GM12878 (cell line): Measurements from ENCODE around the gene NEB. TPM values are rescaled to one million over a fixed set of nuclear protein-coding genes. Genes with fewer than 3 reads are reported as not detected.

ENCODE experiments used
- ATAC-seq: fragments of 200-7000 bp; cut with Tn5 transposase; 3 replicates; pipeline ENCODE4 v1.9.1; 2020; ENCODE audit warnings: mild to moderate bottlenecking, moderate library complexity
- BruUV-seq: library from RNA; stranded (reverse); fragments of 400-500 nt; replicated peaks from 2 replicates; lab custom pipeline; 2021; lab: Mats Ljungman, UMichigan
- CTCF ChIA-PET: fragments of 300-600 bp; sonication (Branson Sonifier 250); formaldehyde crosslinking; extraction: SDS; loops from one replicate; lab custom pipeline; 2021; ENCODE audit warnings: inconsistent platforms; lab: Yijun Ruan, JAX
- POLR2A ChIA-PET: fragments of 350-600 bp; formaldehyde crosslinking; extraction: SDS; loops from one replicate; lab custom pipeline; 2021; ENCODE audit warnings: inconsistent platforms; lab: Charles Lee
- RAD21 ChIA-PET: fragments of 300-600 bp; sonication (Branson Sonifier 250); formaldehyde crosslinking; loops from one replicate; lab custom pipeline; 2023; ENCODE audit warnings: antibody characterized with exemption; ENCODE audit not compliant: unreplicated experiment; lab: Charles Lee
- SMC1A ChIA-PET: fragments of 300-600 bp; sonication (Branson Sonifier 250); formaldehyde crosslinking; loops from one replicate; lab custom pipeline; 2023; ENCODE audit not compliant: unreplicated experiment, uncharacterized antibody; lab: Charles Lee
- DNase-seq: peaks from one replicate; pipeline ENCODE4 v3.0.0-alpha.2; 2011; ENCODE audit warnings: low read depth, low spot score
- FAIRE-seq: peaks from 3 replicates; lab custom pipeline; 2011; peaks lifted over from hg19 to GRCh38; lab: Jason Lieb, UNC
- H2AFZ ChIP-seq: 2 replicates; pipeline ENCODE4 v1.6.0; 2011; ENCODE audit warnings: low read depth, low read length, control low read depth; ENCODE audit not compliant: control insufficient read depth
- H3K27ac ChIP-seq: 2 replicates; pipeline ENCODE4 v1.5.1; 2011; ENCODE audit warnings: control low read depth; ENCODE audit not compliant: control insufficient read depth, insufficient read depth
- H3K27me3 ChIP-seq, 2 experiments: replicated peaks in 1 of 2; 2 replicates each; pipeline versions ENCODE4 v1.6.0 to v1.6.1; 2011; ENCODE audit warnings: low read length in 1 of 2; ENCODE audit not compliant: control insufficient read depth in 2 of 2, insufficient read depth in 2 of 2
- H3K36me3 ChIP-seq, 2 experiments: 2 replicates each; pipeline ENCODE4 v1.5.1; 2011; ENCODE audit warnings: low read length in 1 of 2; ENCODE audit not compliant: control insufficient read depth in 2 of 2, insufficient read depth in 2 of 2
- H3K4me1 ChIP-seq: 2 replicates; pipeline ENCODE4 v1.6.1; 2011; ENCODE audit warnings: mild to moderate bottlenecking, low read length, moderate library complexity, mixed read lengths; ENCODE audit not compliant: control insufficient read depth, insufficient read depth
- H3K4me2 ChIP-seq: 2 replicates; pipeline ENCODE4 v1.6.0; 2011; ENCODE audit warnings: control low read depth; ENCODE audit not compliant: control insufficient read depth, insufficient read depth
- H3K4me3 ChIP-seq: fragments of 200-600 bp; sonication (generic); 2 replicates; pipeline ENCODE4 v1.5.1; 2016
- H3K79me2 ChIP-seq: 2 replicates; pipeline ENCODE4 v1.6.0; 2011; ENCODE audit warnings: low read length; ENCODE audit not compliant: control insufficient read depth, insufficient read depth
- H3K9ac ChIP-seq: 2 replicates; pipeline ENCODE4 v1.8.0; 2011; ENCODE audit warnings: low read length, control low read depth, mixed read lengths; ENCODE audit not compliant: control insufficient read depth, insufficient read depth
- H3K9me3 ChIP-seq: replicated peaks from 3 replicates; pipeline ENCODE4 v1.5.1; 2011; ENCODE audit warnings: mild to moderate bottlenecking, low read length; ENCODE audit not compliant: control insufficient read depth, insufficient read depth
- H4K20me1 ChIP-seq: 2 replicates; pipeline ENCODE4 v1.6.0; 2011; ENCODE audit not compliant: control insufficient read depth, insufficient read depth
- HDGF ChIP-seq: fragments of 450-650 bp; IDR thresholded peaks from 2 replicates; pipeline ENCODE4 v1.6.1; 2016; ENCODE audit warnings: antibody characterized with exemption
- MYC ChIP-seq: IDR thresholded peaks from 2 replicates; pipeline ENCODE4 v1.6.1; 2011; ENCODE audit warnings: mild to moderate bottlenecking, low read length, moderate library complexity, inconsistent platforms; ENCODE audit not compliant: insufficient read depth, insufficient replicate concordance, insufficient read length, severe bottlenecking
- NFYA ChIP-seq: IDR thresholded peaks from 2 replicates; pipeline ENCODE4 v1.6.1; 2011; ENCODE audit warnings: low read depth, mild to moderate bottlenecking, low read length, improper control_type of control experiment, borderline replicate concordance
- POLR2A ChIP-seq: IDR thresholded peaks from 2 replicates; pipeline ENCODE4 v1.6.1; 2011; ENCODE audit warnings: low read depth, mild to moderate bottlenecking, low read length
- WGBS: methylation state at CpG from one replicate; pipeline ENCODE4 v1.1.6; 2016; ENCODE audit warnings: low lambda C conversion rate; ENCODE audit not compliant: insufficient replicate concordance, insufficient coverage; ENCODE audit errors: missing lambda C conversion rate; 5-methylcytosine and 5-hydroxymethylcytosine counted together
- in situ Hi-C: fragments of 300-500 bp; cut with MboI; formaldehyde crosslinking; loops from 9 replicates; pipeline ENCODE4 v1.14.3; 2018; ENCODE audit warnings: mixed read lengths
- intact Hi-C: fragments of 100-400 bp; cut with micrococcal nuclease; formaldehyde crosslinking; loops from one replicate; pipeline ENCODE4 v1.14.2; 2022; ENCODE audit not compliant: unreplicated experiment
- polyA plus RNA-seq, 11 experiments: library from polyadenylated mRNA; depleted of rRNA in 4 of 11; unstranded in 6 of 11; stranded (reverse) in 5 of 11; fragments of >200 nt; fragmentation: Nextera tagmentation in 4 of 11; fragmentation: Illumina TruSeq in 1 of 11; extraction: Ambion mirVana in 4 of 11; extraction: Trizol in 1 of 11; gene quantifications; 1 replicate in 1 of 11; 2 replicates in 10 of 11; pipeline versions ENCODE4 v1.2.1 to v1.2.3, GENCODE V29; 2011 to 2016; ENCODE audit warnings: inconsistent platforms in 2 of 11, missing spikeins in 2 of 11, low read depth in 1 of 11
- total RNA-seq, 4 experiments: library from RNA; depleted of rRNA in 3 of 4; stranded (reverse); fragments of >200 nt in 3 of 4; fragmentation: Illumina TruSeq in 1 of 4; extraction: Trizol in 1 of 4; gene quantifications; 2 replicates each; pipeline versions ENCODE4 v1.2.1 to v1.2.3, GENCODE V29; 2013 to 2021

NEB gene
- total and polyA plus RNA-seq, 10 of the 15 experiments (the other 5 are each of a cell fraction or from before 2014, with no cell fraction given) = 0.04 to 0.77 (median 0.12) TPM

DNA sequence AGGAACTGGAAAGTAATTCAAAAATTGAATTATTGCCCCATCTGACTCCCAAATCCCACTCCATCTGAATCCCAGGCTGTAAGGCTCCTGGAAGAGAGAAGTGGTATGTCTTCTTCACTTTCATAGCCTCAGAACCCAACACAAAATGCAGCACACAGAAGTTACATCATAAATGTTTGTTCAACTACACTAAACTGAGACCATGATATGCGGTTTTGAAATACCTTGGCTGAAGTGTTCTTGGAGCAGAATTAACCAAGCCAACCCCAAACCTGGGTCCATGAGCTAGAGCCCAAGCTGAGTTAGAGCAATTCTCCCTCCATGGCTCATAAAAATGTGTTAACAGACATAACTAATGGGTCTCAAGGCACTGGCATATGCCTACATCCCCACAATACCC, 23.3 kb downstream of the NEB start:
- FAIRE-seq (no peak), DNase-seq (no peak), ATAC-seq (no peak)
- H4K20me1 ChIP-seq = no peaks in the 10 kb centered on the region
- SMC1A ChIA-PET = interaction anchor here (2.0 kb wide), 1 partner anchor 15 kb away, joined by 7 read pairs; no protein-coding TSS in a partner anchor
- RAD21 ChIA-PET = no interaction called here
- BruUV-seq = no TSS peak
- H3K4me3 ChIP-seq = no peak overlapping the region
- no peak overlapping the region for H3K27ac ChIP-seq
- no peak overlapping the region for H2AFZ ChIP-seq
- CTCF ChIA-PET = interaction anchor here (1.3 to 1.6 kb wide), 2 partner anchors 237 to 314 kb away, joined by 3 read pairs; no protein-coding TSS in a partner anchor
- no peak for TF ChIP-seq NFYA
- in situ Hi-C loops = no loop called here
- intact Hi-C loops = no loop called here
- H3K9ac ChIP-seq = no peak overlapping the region
- H3K4me2 ChIP-seq = no peak overlapping the region
- H3K9me3 ChIP-seq = no peaks in the 10 kb centered on the region
- POLR2A ChIA-PET = no interaction called here
- peaks cover 3% of the 10 kb centered on the region; the same call in 1 of the 2 replicates for H3K4me1 ChIP-seq
- peaks cover 0 to 2% of the 10 kb centered on the region in 2 experiments; a peak in 1 of 4 replicates for H3K27me3 ChIP-seq
- H3K36me3 ChIP-seq = no peaks in the 10 kb centered on the region
- WGBS = 93% methylated on average over 1 of the region's 1 CpG
- H3K79me2 ChIP-seq = no peaks in the 10 kb centered on the region

DNA sequence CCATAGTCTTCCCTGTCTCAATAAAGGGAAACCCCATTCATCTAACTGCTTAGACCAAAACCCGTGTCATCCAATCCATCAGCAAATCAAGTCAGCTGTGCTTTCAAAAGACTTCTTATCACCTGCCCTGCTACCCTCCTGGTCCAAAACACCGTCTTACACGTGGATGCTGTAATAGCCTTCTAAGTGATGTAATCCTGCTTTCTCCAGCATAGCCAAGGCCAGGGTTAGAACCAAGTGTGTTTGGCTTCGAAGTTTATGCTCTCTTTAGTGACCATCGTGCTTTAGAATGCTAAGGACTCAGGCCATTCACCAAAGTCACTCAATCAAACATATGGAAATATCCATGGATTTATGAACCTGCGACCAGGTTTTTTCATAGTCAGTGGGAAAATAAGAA, 25.5 kb downstream of the NEB start:
- POLR2A ChIA-PET = interaction anchor here (1.1 kb wide), 1 partner anchor 8 kb away, joined by 3 read pairs; no protein-coding TSS in a partner anchor
- SMC1A ChIA-PET = no interaction called here
- no TSS peak for BruUV-seq
- DNase-seq (no peak), FAIRE-seq (no peak), ATAC-seq (no peak)
- no peak overlapping the region for H3K9ac ChIP-seq
- no peak overlapping the region for H2AFZ ChIP-seq
- no peaks in the 10 kb centered on the region for H4K20me1 ChIP-seq
- no peaks in the 10 kb centered on the region for H3K9me3 ChIP-seq
- no peaks in the 10 kb centered on the region for H3K79me2 ChIP-seq
- WGBS = 24% methylated on average over 6 of the region's 6 CpGs
- intact Hi-C loops (no loop called here), in situ Hi-C loops (no loop called here)
- H3K27ac ChIP-seq = no peak overlapping the region
- CTCF ChIA-PET = no interaction called here
- H3K4me3 ChIP-seq = no peak overlapping the region
- RAD21 ChIA-PET = no interaction called here
- TF ChIP-seq MYC (no peak), HDGF (no peak), POLR2A (no peak)
- peaks cover 3% of the 10 kb centered on the region; the same call in 1 of the 2 replicates for H3K4me1 ChIP-seq
- no peaks in the 10 kb centered on the region for H3K36me3 ChIP-seq
- H3K4me2 ChIP-seq = no peak overlapping the region
- peaks cover 0 to 2% of the 10 kb centered on the region in 2 experiments; a peak in 1 of 4 replicates for H3K27me3 ChIP-seq
